Endodermal cell (in vitro differentiated cells): ENCODE results near the gene CT45A3. TPM values are rescaled to one million over a fixed set of nuclear protein-coding genes. Genes with fewer than 3 reads are reported as not detected.
"Not testable (repeated sequence)": the region's sequence is repeated elsewhere in the genome, so short reads cannot be mapped to it uniquely, and the experiment has no call there.

ENCODE experiments used
- DNase-seq: peaks from one replicate; pipeline ENCODE4 v3.0.0-alpha.2; 2017
- H3K27ac ChIP-seq: 2 replicates; pipeline ENCODE4 v1.5.1; 2013; ENCODE audit warnings: mild to moderate bottlenecking, low read depth, low read length, moderate library complexity
- H3K27me3 ChIP-seq: 2 replicates; pipeline ENCODE4 v1.6.1; 2013; ENCODE audit warnings: mild to moderate bottlenecking, low read length, moderate library complexity; ENCODE audit not compliant: insufficient read depth, control insufficient read depth, poor library complexity, severe bottlenecking
- H3K36me3 ChIP-seq: 2 replicates; pipeline ENCODE4 v1.7.0; 2013; ENCODE audit warnings: mild to moderate bottlenecking, low read length, moderate library complexity; ENCODE audit not compliant: control insufficient read depth, insufficient read depth
- H3K4me1 ChIP-seq: one replicate; pipeline ENCODE4 v1.7.0; 2013; ENCODE audit warnings: low read length; ENCODE audit not compliant: control insufficient read depth, insufficient read depth
- H3K4me3 ChIP-seq: 2 replicates; pipeline ENCODE4 v1.5.1; 2013; ENCODE audit warnings: mild to moderate bottlenecking, low read length, moderate library complexity
- H3K9ac ChIP-seq: 2 replicates; pipeline ENCODE4 v1.6.1; 2013; ENCODE audit warnings: mild to moderate bottlenecking, low read length, moderate library complexity; ENCODE audit not compliant: poor library complexity, severe bottlenecking; ENCODE audit errors: extremely low read depth
- H3K9me3 ChIP-seq: 2 replicates; pipeline ENCODE4 v1.6.1; 2013; ENCODE audit warnings: mild to moderate bottlenecking, low read length, moderate library complexity; ENCODE audit not compliant: control insufficient read depth
- H3K27ac Mint-ChIP-seq: 2 replicates; pipeline ENCODE4 v1.8.0; 2020; ENCODE audit warnings: mixed read lengths
- H3K27me3 Mint-ChIP-seq: 2 replicates; pipeline ENCODE4 v1.8.0; 2021; ENCODE audit warnings: mild to moderate bottlenecking, mixed read lengths; ENCODE audit not compliant: insufficient read depth
- H3K36me3 Mint-ChIP-seq: 2 replicates; pipeline ENCODE4 v1.8.0; 2020; ENCODE audit warnings: low read depth, mixed read lengths
- H3K4me1 Mint-ChIP-seq: 2 replicates; pipeline ENCODE4 v1.8.0; 2020; ENCODE audit warnings: mixed read lengths
- H3K4me3 Mint-ChIP-seq: 2 replicates; pipeline ENCODE4 v1.8.0; 2020; ENCODE audit warnings: mild to moderate bottlenecking, moderate library complexity, mixed read lengths
- H3K9me3 Mint-ChIP-seq: 2 replicates; pipeline ENCODE4 v1.8.0; 2020; ENCODE audit warnings: mild to moderate bottlenecking, mixed read lengths
- WGBS, 2 experiments: methylation state at CpG; one replicate each; pipeline versions ENCODE4 v1.1.5 to v1.1.7; 2013; ENCODE audit warnings: missing lambda C conversion rate in 2 of 2, mixed read lengths in 1 of 2; ENCODE audit not compliant: insufficient coverage in 1 of 2, insufficient read length in 1 of 2; 5-methylcytosine and 5-hydroxymethylcytosine counted together
- long read RNA-seq, 4 experiments: library from polyadenylated mRNA in 2 of 4; library from RNA in 1 of 4; library from capped mRNA in 1 of 4; stranded (forward) in 3 of 4; unstranded in 1 of 4; transcript quantifications; one replicate each; pipeline ENCODE4 v2.0.0, GENCODE V29; 2020 to 2021; ENCODE audit warnings: inconsistent platforms in 1 of 4
- polyA plus RNA-seq, 2 experiments: library from polyadenylated mRNA; stranded (reverse); fragments of 50-300 nt; gene quantifications; one replicate each; pipeline ENCODE4 v1.2.3, GENCODE V29; 2013
- total RNA-seq, 2 donors: library from RNA; stranded (reverse); fragmentation: NEBNext Ultra II Directional in 1 of 2; extraction: Animal tissue kit (Norgen Biotek cat#: 25700) in 1 of 2; gene quantifications; 2 replicates in 1 of 2; 3 replicates in 1 of 2; pipeline ENCODE4 v1.2.1, GENCODE V29; 2021

CT45A3 gene, protein sequence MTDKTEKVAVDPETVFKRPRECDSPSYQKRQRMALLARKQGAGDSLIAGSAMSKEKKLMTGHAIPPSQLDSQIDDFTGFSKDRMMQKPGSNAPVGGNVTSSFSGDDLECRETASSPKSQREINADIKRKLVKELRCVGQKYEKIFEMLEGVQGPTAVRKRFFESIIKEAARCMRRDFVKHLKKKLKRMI
- not detected for total RNA-seq
- not detected for polyA plus RNA-seq (2013, experiment 1 of 2)
- polyA plus RNA-seq (2013, experiment 2 of 2) = not detected
- long read RNA-seq, experiment 1 = 0 reads
- long read RNA-seq, experiment 2 = 0 reads
- long read RNA-seq, experiment 3 = 0 reads
- long read RNA-seq, experiment 4 = 0 reads

DNA sequence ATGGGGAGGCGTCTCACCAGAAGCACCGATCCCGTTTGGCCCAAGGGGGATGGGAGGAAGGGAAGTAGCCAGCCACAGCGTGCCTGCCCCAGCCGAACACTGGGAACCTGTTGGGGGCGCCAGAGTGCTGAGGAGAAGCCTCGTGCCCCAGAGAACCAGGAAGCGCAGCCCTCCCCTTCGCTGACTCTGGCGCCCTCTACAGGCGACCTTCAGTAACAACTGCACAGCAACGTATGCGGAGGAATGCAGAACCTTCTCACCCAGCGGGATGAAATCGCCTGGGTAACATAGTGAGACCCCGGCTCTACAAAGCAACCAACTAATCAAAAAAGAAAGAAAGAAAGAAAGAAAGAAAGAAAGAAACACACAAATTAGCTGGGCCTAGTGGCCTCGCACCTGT is at the start of gene CT45A3:
TSS of gene CT45A3 (minus strand) at position 101 of the 400 bp plus-strand sequence. CDS start 3,747 bp downstream, outside the sequence.
- not testable (repeated sequence) for H3K9me3 Mint-ChIP-seq, H3K27ac ChIP-seq, H3K4me3 Mint-ChIP-seq, H3K9me3 ChIP-seq, H3K27me3 ChIP-seq, H3K27ac Mint-ChIP-seq, H3K4me3 ChIP-seq, H3K36me3 Mint-ChIP-seq, H3K4me1 Mint-ChIP-seq, H3K9ac ChIP-seq, H3K27me3 Mint-ChIP-seq, H3K4me1 ChIP-seq, H3K36me3 ChIP-seq, DNase-seq
- WGBS, 2 experiments = no CpG with 5 or more reads among the region's 17 CpGs

DNA sequence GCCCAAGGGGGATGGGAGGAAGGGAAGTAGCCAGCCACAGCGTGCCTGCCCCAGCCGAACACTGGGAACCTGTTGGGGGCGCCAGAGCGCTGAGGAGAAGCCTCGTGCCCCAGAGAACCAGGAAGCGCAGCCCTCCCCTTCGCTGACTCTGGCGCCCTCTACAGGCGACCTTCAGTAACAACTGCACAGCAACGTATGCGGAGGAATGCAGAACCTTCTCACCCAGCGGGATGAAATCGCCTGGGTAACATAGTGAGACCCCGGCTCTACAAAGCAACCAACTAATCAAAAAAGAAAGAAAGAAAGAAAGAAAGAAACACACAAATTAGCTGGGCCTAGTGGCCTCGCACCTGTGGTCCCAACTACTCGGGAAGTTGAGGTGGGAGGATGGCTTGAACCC is 34.7 kb upstream of the CT45A3 start, which contains the start of gene CT45A6:
TSS of gene CT45A6 (minus strand) at position 101 of the 400 bp plus-strand sequence. CDS start 3,794 bp downstream, outside the sequence.
- DNase-seq, H3K4me3 ChIP-seq, H3K4me1 ChIP-seq, H3K4me1 Mint-ChIP-seq, H3K36me3 ChIP-seq, H3K27me3 ChIP-seq, H3K9me3 ChIP-seq, H3K9me3 Mint-ChIP-seq, H3K9ac ChIP-seq, H3K27me3 Mint-ChIP-seq, H3K4me3 Mint-ChIP-seq, H3K36me3 Mint-ChIP-seq, H3K27ac ChIP-seq, H3K27ac Mint-ChIP-seq: not testable (repeated sequence)
- WGBS, 2 experiments = no CpG with 5 or more reads among the region's 16 CpGs

DNA sequence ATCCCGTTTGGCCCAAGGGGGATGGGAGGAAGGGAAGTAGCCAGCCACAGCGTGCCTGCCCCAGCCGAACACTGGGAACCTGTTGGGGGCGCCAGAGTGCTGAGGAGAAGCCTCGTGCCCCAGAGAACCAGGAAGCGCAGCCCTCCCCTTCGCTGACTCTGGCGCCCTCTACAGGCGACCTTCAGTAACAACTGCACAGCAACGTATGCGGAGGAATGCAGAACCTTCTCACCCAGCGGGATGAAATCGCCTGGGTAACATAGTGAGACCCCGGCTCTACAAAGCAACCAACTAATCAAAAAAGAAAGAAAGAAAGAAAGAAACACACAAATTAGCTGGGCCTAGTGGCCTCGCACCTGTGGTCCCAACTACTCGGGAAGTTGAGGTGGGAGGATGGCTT is 17.4 kb upstream of the CT45A3 start, which contains the start of gene CT45A5:
TSS of gene CT45A5 (minus strand) at position 101 of the 400 bp plus-strand sequence. CDS start 3,774 bp downstream, outside the sequence.
- H3K4me1 Mint-ChIP-seq, H3K27ac ChIP-seq, H3K4me3 Mint-ChIP-seq, H3K36me3 ChIP-seq, DNase-seq, H3K27ac Mint-ChIP-seq, H3K4me3 ChIP-seq, H3K36me3 Mint-ChIP-seq, H3K9me3 Mint-ChIP-seq, H3K9me3 ChIP-seq, H3K27me3 Mint-ChIP-seq, H3K9ac ChIP-seq, H3K4me1 ChIP-seq, H3K27me3 ChIP-seq: not testable (repeated sequence)
- WGBS, 2 experiments = no CpG with 5 or more reads among the region's 16 CpGs

GRCh38 chrX:135744739-135745138 is 23.3 kb downstream of the CT45A3 start:
- not testable (repeated sequence) for H3K4me1 ChIP-seq, H3K36me3 Mint-ChIP-seq, H3K4me1 Mint-ChIP-seq, H3K4me3 Mint-ChIP-seq, H3K4me3 ChIP-seq, H3K27me3 ChIP-seq, H3K9me3 ChIP-seq, H3K36me3 ChIP-seq, H3K27me3 Mint-ChIP-seq, H3K27ac ChIP-seq, DNase-seq, H3K9ac ChIP-seq, H3K27ac Mint-ChIP-seq
- 100% methylated on average over 1 of the region's 4 CpGs; no CpG with 5 or more reads in 1 of the 2 experiments for WGBS, 2 experiments
- peaks cover 61% of the 10 kb centered on the region for H3K9me3 Mint-ChIP-seq
